Stimulated activated CD4-positive, alpha-beta T cell treated with anti-CD3 and anti-CD28 coated beads, TNF-alpha, amount 100 ng/mL, for 4 hours (primary cell): ENCODE results near the gene ENOPH1.
"Not testable (repeated sequence)": the region's sequence is repeated elsewhere in the genome, so short reads cannot be mapped to it uniquely, and the experiment has no call there.

Source experiments
- DNase-seq, 3 experiments: peaks; one replicate each; pipeline ENCODE4 v3.0.0-alpha.2; 2020; ENCODE audit warnings: low read depth in 3 of 3

The ENOPH1 gene

DNA sequence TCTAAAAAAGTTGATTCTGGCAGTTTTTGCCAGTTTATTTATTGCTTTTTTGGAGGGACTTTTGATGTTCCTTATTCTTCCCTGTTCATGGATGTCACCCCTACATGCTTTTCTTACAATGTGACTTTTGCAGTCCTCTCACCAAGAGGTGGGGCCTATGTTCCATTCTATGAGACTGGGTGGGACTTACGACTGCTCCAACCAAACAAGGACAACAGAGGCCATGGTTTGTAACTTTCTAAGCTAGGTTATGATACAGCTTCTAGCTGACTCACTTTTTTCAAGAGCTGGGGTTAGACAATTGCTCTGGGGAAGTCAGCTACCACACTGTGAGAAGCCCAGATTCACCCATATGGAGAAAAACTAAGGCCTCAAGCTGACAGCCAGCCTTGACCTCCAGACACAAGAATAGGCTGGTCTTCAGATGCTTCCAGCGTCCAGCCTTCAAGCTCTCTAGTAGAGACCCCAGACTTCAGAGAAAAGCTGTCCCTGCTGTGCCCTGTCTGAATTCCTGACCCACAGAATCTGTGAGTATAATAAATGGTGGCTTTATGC lies 39.5 kb downstream of the ENOPH1 start:
- DNase-seq = no peak

DNA sequence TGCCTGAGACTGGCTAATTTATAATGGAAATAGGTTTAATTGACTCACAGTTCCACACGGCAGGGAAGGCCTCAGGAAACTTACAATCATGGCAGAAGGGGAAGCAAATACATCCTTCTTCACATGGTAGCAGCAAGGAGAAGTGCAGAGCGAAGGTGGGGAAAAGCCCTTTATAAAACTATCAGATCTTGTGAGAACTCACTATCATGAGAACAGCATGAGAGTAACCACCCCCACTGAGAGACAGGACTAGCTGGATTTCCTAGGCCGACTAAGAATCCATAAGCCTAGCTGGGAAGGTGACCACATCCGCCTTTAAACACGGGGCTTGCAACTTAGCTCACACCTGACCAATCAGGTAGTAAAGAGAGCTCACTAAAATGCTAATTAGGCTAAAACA lies 42.7 kb downstream of the ENOPH1 start:
- not testable (repeated sequence) for DNase-seq

DNA sequence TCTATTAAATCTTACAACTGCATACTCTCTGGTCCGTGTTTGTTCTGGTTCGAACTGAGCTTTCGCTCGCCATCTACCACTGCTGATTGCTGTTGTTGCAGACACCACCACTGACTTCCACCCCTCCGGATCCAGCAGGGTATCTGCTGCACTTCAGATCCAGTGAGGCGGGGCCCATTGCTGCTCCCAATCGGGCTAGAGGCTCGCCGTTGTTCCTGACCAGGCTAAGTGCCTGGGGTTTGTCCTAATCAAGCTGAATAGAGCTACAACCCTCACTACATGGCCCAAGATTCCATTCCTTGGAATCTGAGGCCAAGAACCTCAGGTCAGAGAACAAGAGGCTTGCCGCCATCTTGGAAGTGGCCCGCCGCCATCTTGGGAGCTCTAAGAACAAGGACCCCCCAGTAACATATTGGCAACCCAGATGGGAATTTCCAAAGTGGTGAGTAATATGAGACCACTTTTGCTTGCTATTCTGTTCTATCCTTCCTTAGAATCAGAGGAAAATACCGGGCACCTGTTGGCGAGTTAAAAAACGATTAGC lies 43.3 kb downstream of the ENOPH1 start:
- no peak for DNase-seq

DNA sequence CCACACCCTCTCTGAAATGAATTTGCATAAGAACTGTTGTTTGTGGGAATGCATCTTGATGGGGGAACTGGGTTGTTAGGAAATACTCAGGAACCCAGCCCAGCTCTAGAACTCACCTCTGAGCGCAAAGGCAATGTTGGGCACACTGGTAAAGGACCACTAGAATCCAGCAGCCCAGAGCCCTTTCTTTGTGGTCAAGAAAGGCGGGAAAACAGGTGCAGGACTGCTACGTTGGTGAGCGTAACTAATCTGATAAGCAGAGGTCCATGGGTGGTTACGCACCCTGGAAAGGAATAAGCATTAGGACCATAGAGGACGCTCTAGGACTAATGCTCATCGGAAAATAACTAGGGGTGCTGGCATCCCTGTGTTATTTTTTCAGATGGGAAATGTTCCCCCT lies 45.5 kb downstream of the ENOPH1 start:
- DNase-seq = not testable (repeated sequence)

DNA sequence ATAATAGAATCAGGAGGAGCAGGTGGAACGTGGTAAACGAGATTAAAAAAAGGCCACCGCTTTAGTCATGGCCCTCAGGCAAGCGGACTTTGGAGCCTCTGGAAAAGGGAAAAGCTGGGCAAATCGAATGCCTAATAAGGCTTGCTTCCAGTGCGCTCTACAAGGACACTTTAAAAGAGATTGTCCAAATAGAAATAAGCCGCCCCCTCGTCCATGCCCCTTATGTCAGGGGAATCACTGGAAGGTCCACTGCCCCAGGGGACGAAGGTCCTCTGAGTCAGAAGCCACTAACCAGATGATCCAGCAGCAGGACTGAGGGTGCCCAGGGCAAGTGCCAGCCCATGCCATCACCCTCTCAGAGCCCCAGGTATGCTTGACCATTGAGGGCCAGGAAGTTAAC lies 47.1 kb downstream of the ENOPH1 start:
- not testable (repeated sequence) for DNase-seq

DNA sequence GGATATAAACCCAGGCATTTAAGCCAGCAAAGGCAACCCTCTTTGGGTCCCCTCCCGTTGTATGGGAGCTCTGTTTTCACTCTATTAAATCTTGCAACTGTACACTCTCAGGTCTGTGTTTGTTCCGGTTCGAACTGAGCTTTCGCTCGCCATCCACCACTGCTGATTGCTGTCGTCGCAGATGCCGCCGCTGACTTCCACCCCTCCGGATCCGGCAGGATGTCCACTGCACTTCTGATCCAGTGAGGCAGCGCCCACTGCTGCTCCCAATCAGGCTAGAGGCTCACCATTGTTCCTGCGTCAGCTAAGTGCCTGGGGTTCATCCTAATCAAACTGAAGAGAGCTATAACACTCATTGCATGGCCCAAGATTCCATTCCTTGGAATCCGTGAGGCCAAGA lies 49.2 kb downstream of the ENOPH1 start:
- no peak for DNase-seq

DNA sequence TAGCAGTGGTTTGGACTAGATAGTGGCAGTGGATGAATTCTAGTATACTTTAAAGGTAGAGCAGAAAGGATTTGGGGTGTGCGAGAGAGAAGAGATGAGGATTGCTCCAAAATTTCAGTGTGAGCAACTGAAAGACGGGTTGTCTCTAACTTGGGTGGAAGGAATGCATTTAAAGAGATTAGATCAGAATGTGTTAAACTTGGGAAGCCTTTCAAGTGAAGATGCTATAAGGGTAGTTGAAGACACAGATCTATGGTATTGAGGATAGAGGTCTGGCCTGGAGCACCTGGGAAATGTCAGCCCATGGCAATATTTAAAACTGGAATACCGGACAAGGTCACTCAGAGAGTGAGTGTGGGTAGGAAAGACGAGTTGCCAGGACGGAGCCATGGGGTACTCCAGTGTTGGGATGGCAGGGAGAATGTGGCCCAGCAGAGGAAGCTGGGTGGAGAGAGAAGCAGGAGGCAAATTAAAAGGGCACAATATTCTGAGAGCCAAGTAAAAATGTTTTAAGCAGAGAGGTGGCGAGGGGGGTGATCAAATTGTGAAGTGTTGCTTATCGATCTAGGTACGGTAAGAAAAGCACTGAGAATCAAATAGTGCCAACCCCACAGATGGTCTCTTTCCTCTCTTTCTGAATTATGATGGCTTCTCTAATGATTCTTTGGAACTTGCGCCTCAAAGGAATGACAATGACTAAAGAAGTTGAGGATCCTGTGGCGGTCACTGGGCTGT lies 50.5 kb downstream of the ENOPH1 start:
- DNase-seq = no peak

DNA sequence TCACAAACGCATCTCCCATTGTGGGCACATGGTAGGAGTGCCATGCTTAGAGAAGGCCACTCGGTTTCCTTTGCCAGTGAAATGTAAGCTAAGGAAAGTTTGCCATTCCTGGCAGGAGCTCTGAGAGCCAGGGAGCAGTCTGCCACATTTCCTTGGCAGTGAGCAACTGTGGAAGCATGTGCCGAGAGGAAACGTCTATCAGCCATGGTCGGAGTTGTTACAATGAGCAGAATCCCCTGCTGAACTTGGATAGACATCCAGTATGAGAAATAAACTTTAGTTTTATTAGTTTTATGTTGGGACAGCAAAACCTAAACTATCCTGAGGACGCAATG lies 51.1 kb downstream of the ENOPH1 start:
- no peak for DNase-seq

DNA sequence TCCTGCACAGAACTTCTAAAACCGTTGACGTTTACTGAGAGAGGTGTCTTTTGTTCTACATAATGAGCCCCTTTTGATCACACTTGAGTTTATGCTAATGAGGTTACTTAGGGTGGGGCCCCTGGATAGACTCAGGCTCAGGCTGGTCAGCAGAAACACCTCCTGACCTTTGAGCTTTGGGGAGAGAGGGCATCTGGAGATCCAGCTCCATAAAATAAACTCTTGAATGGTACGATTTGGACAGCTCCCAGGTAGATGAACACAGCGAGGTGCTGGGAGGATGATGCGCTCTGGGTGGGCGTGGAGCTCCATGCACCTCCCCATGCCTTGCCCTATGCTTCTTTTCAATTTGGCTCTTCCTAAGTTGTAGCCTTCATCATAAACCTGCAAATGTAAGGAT lies 52.0 kb downstream of the ENOPH1 start:
- DNase-seq = no peak

DNA sequence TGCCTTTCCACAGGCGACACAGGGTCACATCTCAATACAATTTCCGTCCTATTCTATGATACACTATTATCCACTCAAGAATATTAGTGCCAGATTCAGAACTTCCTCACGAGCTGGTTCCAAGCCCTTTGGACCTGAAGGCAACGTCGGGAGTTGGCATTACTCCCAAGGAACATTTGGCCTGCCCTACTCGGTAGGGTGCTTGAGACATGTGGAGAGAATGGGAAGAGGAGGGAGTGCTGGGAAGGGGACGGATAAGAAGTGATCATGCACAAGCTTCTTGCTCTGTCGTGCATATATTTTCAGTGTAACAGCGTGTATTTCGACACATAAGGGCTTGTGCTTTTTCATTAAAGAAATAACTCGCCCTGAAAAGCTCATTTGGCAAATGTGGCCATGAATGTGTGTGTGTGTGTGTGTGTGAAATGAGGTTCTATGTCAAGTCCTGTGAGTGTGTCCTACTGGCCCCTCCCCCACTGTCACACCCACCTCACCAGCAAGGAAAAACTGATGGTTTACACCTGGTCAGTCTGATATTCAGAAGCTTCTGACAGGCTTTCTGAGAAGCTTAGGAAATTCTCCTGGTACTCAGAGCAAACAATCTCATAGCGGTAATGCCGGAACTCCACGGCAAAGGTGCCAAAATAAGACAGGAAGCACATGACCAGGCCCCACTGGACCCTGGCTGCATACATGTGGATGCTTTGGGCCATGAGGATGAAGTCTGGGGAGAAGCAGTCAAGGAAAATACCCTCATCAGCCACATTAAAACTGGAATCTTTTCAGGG lies 54.8 kb downstream of the ENOPH1 start:
- DNase-seq = no peak

DNA sequence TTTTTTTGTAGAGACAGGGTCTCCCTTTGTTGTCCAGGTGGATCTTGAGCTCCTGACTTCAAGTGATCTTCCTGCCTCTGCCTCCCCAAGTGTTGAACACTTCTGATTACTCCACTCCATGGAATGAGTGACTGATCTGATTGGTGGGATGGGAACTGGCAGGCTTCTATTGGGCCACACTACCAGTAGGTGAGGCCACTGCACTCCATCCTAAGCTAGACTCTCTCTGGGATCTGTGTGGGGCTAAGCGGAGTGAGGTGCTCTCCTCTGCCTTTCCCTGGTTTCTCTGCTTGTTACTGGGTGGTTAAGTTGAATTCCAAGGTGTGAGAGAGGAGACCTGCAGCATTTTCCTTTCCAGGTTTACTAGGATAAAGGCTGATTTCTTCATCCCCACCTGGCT lies 58.7 kb downstream of the ENOPH1 start:
- no peak for DNase-seq

DNA sequence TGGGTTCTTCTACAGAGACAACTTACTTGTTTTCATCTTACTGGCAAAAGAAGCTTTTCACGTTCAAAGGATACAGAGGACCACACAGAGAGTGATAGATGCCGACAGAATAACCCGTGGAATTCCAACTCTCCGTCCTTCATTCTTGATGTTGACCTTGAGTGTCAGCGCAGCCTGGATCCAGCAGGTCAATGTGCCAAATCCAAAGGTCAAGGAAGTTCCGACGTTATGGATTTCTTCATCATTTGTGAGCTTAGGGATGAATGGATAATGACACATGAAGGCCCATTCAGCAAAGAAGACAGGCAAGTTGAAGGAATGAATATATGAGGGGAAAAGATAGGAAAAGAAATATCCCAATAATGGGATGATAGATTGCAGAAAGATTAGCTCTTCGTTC lies 59.6 kb downstream of the ENOPH1 start:
- DNase-seq = no peak

DNA sequence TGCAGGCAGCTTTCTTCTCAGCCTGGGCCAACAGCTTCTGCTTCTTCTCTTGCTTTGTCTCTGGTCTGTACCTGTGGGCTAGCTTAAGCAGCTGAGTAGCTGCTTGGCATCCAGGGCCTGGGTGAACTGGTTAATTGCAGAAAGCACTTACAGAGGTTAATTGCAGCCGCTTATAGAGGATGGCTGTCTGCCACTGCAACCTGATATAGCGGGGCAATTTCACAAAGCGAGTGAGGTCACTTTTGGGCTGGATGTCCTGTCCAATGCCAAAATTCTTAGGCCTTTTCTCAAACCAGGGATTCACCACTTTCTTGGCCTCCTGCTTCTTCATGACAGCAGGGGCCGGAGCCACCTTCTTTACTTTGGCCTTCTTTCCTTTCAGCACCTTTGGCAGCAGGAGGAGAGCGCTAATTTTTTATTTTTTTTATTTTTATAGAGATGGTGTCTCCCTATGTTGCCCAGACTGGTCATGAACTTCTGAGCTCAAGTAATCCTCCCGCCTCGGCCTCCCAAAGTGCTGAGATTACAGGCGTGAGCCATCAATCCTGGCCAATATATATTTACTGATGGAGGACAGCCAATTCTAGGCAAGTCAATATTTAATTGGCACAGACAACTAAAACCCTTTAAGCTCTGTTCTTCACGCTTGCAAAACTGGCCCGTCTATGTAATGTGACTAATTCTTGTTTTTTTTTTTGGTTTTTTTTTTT lies 61.0 kb downstream of the ENOPH1 start:
- DNase-seq = no peak

DNA sequence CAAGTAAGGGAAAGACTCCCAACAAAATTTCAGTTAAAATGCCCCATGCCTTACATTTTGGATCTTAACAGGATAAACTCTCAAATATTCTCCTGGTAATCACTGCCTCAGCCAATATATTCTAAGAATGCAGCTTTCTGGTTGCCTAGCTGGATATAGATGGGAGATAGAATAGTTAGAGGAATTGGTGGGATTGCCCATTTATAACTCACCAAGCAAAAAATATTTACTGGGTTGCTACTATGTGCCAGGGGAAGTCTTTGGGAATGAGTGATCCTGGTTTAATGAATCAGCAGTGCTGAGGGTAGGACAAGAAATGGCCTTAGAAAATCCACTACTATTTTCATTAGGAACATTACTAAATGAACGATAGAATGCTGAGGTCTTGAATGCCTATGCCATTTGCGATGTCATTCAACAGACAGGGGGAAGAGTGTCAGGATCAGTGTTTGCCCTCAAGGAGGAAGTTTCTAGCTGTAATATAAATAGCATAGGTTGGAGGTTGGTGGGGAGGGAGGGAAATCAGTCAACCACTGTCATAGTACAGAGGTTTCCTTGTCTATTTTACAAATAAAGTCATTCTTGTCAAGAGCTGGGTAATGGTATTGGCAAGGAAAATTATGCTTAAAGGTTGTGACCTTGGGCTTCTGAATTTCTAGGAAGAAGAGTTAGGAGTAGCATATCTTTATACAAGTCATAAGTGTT lies 63.5 kb downstream of the ENOPH1 start:
- DNase-seq = no peak

DNA sequence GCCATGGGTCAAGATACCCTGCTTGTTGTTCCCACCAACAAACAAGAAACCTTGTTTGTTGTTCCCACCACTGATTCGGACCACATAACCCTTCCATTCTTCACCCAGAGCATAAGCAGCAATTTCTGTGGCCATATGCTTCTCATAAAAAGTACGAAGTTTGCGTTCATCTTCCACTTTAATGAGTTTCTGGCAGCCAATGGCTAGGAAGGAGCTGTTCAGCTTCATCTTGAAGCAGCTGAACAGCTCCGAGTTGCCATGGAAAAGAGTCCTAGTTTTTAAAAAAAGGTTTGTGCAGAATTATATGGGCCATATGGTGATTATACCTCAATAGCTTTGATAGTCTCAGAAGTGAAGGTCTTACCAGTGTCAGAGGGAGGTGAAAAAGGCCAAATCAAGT lies 65.3 kb downstream of the ENOPH1 start:
- DNase-seq = no peak

DNA sequence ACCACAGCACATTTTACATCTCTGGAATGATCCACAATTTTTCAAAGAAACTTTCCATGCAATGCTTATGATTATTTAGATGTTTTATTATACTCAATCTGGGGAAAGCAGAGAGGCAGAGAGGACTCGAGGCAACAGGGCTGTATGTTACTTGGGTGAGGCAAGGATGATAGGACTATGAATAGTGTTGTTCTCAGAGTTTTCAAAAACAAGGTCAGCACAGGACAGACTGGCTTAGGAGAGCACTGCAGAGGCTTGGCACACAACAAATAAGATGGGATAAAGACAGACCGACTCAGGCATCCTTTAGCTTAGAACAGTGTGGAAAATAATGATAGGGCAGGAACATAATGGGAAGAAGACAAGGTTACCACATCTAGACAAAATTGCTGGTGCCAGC lies 66.0 kb downstream of the ENOPH1 start:
- no peak for DNase-seq

DNA sequence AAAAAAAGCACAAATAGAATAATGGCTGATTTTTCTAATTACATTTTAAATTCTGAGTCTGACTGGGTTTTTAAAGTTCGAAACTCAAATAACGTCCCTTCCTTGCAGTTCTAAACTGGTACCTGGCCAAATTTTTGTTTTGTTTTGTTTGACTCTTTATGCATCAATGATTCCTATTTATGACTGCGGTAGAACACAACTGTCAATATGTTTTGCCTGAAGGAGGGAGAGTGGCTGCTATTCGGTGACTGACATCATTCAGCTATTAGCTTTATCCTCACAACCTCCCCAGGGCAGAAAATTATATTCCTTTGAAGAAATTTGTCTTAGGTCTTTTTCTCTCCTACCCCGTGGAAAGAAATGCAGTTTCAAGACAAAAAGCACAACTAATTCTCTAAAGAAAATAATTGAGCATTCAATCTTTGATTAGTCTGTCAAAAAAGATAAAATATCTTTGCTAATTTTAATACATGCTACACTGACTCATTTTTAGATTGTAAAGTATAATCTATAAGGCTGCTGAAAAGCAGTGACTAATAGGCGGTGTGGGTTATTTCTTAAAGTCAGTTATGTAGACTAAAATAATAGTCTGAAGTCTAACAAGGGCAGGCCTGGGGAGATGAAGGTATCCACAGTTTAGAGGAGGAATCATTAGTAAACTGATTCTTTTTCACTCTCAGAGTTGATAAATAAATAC lies 69.5 kb downstream of the ENOPH1 start:
- DNase-seq = no peak

DNA sequence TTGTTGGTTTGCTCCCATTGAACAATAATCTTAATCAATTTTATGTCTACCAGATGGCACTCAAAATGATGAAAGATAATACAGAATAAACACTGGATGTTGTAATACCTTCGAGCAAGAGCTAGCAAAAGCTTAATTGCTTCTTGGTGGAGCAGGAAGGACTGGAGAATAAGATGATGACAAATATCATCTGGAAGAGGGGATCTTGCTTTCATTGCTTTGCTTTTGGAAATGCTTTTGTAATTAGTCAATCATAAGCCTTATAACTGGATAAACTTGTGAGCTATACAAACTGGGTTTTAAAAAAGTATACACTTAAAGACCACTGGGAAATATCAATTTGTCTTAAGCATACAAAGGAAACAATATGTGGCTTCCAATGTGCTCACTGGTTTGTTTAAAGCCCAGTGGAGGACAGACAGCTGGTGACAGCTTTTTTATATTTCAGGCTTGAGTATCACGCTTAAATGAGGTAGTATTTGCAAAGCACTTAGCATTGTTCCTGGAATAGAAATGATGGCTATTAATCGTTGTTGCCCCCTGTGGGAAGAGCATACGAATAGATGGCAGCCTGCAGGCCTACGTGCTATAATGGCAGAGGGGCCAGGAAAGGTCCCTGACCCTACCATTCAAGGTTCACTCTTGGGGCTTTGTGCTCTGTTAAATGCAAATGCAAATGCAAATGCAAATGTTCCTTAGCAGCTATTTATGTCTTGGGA lies 70.2 kb downstream of the ENOPH1 start:
- DNase-seq = no peak

DNA sequence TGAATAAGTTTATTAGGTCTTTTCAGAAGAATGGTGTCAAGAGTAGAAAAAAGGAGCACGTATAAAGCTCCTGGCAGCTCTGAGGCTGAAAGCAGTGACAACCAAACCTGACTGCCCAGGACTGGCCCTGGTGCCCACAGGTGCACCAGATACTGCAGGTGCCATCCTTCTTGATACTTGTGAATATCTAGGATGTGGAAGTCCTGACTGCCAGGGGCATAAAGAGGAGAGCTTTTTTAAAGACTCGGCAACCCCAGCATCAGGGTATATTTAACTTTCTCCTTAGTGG lies 70.7 kb downstream of the ENOPH1 start:
- no peak for DNase-seq

DNA sequence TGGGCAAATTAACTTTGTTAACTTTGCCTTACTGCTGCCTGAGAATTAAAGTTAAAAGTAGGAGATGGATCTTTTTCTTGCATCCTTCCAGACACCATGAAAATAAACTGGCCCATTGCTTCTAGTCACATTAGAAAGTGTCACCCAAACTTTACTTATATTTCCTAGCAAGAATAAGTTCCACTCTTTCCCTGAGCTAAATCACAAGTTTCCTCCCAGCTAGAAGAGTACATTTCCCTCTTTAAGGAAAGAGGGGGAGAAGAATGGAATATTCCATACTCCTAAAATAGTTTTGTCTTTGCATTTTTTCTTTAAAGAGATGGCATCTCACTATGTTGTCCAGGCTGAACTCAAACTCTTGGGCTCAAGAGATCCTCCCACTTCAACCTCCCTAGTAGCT lies 77.6 kb downstream of the ENOPH1 start:
- no peak for DNase-seq
